GM12873 (cell line): ENCODE measurements around the gene CTSD.

Experiments used
- CTCF ChIP-seq: IDR thresholded peaks from 2 replicates; pipeline ENCODE4 v1.5.1; 2012; ENCODE audit warnings: low read depth, mild to moderate bottlenecking, moderate library complexity, low read length, control low read depth; ENCODE audit not compliant: insufficient read depth; ENCODE audit errors: missing control alignments

CTSD gene

GRCh38 chr11:1774886-1775285, 11.2 kb upstream of the CTSD start:
- TF ChIP-seq CTCF: no peak

GRCh38 chr11:1773994-1774550, 10.3 kb upstream of the CTSD start:
- TF ChIP-seq CTCF: no peak

- no peak for TF ChIP-seq CTCF
Measured at GRCh38 chr11:1773131-1773993, 9.6 kb upstream of the CTSD start.

- no peak for TF ChIP-seq CTCF
Measured at GRCh38 chr11:1772270-1773130, 8.8 kb upstream of the CTSD start.

- TF ChIP-seq CTCF: no peak
Measured at GRCh38 chr11:1771700-1772099, 8.0 kb upstream of the CTSD start.

- no peak for TF ChIP-seq CTCF
Measured at GRCh38 chr11:1771273-1771672, 7.5 kb upstream of the CTSD start.

- TF ChIP-seq CTCF: no peak
Measured at GRCh38 chr11:1770528-1770927, 6.8 kb upstream of the CTSD start.
